OCI-LY7 (cell line): ENCODE measurements around the gene BAHCC1.

Experiments used
- EZH2phosphoT487 ChIP-seq: fragments of 200-600 bp; sonication (generic); IDR thresholded peaks from 2 replicates; pipeline ENCODE4 v1.6.1; 2018; ENCODE audit warnings: low read depth, borderline replicate concordance, mild to moderate bottlenecking, mixed run types, antibody characterized with exemption, low read length, moderate library complexity, mixed read lengths
- TF ChIP-seq, protein P1 (sequence below): fragments of 200-600 bp; sonication (generic); conservative IDR thresholded peaks from 2 replicates; pipeline ENCODE4 v1.5.1; 2014; ENCODE audit warnings: mild to moderate bottlenecking, antibody characterized with exemption, low read length, moderate library complexity, mixed read lengths

DNA sequence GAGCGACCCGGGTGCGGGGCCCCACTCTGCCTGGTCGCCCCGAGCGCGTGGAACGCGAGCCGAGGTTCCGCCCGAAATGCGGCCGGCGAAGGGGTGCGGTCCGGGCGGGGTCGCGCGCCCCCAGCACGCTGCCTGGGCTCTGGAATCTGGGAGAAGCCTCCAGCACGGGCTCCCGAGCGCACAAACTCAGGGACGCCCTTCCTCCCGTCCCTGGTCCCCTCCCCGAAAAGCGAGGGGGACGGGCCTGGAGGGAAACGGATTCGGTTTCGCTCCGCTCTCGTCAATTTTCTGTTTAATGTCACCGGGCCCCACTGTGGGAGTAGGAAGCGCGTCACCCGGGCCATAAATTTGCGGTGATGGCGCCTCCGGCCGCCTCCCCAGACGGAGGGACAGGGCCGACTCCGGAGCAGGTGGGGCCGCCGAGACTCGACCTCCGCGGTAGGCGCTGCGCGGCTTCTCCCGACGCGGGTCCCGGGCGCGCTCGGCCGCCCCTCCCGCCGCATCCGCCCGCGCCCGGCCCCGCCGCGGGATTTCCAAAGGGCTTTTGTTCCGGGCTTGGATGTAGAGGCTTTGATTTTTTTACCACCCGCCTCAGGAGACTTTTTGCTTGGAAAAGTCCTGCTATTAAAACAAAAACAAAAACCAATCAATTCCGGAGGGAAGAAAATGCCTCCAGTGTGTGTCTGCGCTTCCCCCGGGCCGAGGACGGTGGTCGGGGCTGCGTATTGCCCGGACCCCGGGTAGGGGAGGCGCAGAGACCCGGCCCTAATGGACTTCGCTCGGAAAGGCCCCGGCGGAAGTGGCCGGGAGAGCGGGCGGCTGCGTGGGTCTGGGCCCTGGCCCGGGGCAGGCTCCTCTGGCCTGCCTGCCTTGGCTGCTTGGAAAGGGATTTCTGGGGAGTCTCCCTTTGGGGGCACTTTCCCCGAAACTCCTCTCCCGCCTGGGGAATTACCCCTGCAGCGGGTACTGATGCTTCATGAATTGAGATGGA is 7.9 kb upstream of the BAHCC1 start:
- no peak for TF ChIP-seq EZH2phosphoT487
- TF ChIP-seq, protein P1, sequence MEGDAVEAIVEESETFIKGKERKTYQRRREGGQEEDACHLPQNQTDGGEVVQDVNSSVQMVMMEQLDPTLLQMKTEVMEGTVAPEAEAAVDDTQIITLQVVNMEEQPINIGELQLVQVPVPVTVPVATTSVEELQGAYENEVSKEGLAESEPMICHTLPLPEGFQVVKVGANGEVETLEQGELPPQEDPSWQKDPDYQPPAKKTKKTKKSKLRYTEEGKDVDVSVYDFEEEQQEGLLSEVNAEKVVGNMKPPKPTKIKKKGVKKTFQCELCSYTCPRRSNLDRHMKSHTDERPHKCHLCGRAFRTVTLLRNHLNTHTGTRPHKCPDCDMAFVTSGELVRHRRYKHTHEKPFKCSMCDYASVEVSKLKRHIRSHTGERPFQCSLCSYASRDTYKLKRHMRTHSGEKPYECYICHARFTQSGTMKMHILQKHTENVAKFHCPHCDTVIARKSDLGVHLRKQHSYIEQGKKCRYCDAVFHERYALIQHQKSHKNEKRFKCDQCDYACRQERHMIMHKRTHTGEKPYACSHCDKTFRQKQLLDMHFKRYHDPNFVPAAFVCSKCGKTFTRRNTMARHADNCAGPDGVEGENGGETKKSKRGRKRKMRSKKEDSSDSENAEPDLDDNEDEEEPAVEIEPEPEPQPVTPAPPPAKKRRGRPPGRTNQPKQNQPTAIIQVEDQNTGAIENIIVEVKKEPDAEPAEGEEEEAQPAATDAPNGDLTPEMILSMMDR = no peak
